DND-41 (cell line): ENCODE measurements around the gene ZNF789.
A peak's percentile ranks its signal among the peaks of the same experiment; 100 is the strongest.

Experiments used
- ATAC-seq: fragments of 200-7000 bp; cut with Tn5 transposase; 3 replicates; pipeline ENCODE4 v1.9.1; 2021; ENCODE audit warnings: low read depth; ENCODE audit not compliant: insufficient read depth
- DNase-seq: peaks from one replicate; pipeline ENCODE4 v3.0.0-alpha.2; 2020
- H2AFZ ChIP-seq: 2 replicates; pipeline ENCODE4 v1.6.0; 2012; ENCODE audit warnings: low read depth, low read length
- H3K27ac ChIP-seq: 2 replicates; pipeline ENCODE4 v1.5.1; 2012; ENCODE audit warnings: low read length, inconsistent platforms
- H3K27me3 ChIP-seq: fragments of 200-600 bp; sonication (generic); 2 replicates; pipeline ENCODE4 v1.6.0; 2012; ENCODE audit warnings: low read length, mild to moderate bottlenecking, inconsistent platforms; ENCODE audit not compliant: insufficient read depth, poor library complexity
- H3K36me3 ChIP-seq: 2 replicates; pipeline ENCODE4 v1.5.1; 2012; ENCODE audit warnings: low read length, inconsistent platforms; ENCODE audit not compliant: insufficient read depth
- H3K4me1 ChIP-seq: 2 replicates; pipeline ENCODE4 v1.5.1; 2012; ENCODE audit warnings: mild to moderate bottlenecking, low read length; ENCODE audit not compliant: insufficient read depth
- H3K4me2 ChIP-seq: 2 replicates; pipeline ENCODE4 v1.6.0; 2012; ENCODE audit warnings: mild to moderate bottlenecking, moderate library complexity, low read length, inconsistent platforms; ENCODE audit not compliant: insufficient read depth
- H3K4me3 ChIP-seq, 2 experiments: fragments of 200-600 bp in 1 of 2; shearing (Covaris generic) in 1 of 2; 2 replicates each; pipeline ENCODE4 v1.5.1; 2012 to 2016; ENCODE audit warnings: inconsistent platforms in 2 of 2, low read length in 2 of 2, mild to moderate bottlenecking in 2 of 2, low read depth in 1 of 2, moderate library complexity in 1 of 2
- H3K79me2 ChIP-seq: 2 replicates; pipeline ENCODE4 v1.6.0; 2012; ENCODE audit warnings: low read length, inconsistent platforms; ENCODE audit not compliant: insufficient read depth
- H3K9ac ChIP-seq: 2 replicates; pipeline ENCODE4 v1.6.0; 2012; ENCODE audit warnings: low read depth, mild to moderate bottlenecking, inconsistent platforms, low read length, moderate library complexity
- H3K9me3 ChIP-seq: 2 replicates; pipeline ENCODE4 v1.5.1; 2012; ENCODE audit warnings: low read length, moderate library complexity, mild to moderate bottlenecking, inconsistent platforms; ENCODE audit not compliant: insufficient read depth, severe bottlenecking
- H4K20me1 ChIP-seq: 2 replicates; pipeline ENCODE4 v1.6.0; 2012; ENCODE audit warnings: low read length; ENCODE audit not compliant: insufficient read depth
- EZH2 ChIP-seq: IDR thresholded peaks from 3 replicates; pipeline ENCODE4 v1.6.1; 2012; ENCODE audit warnings: borderline replicate concordance, low read depth, mild to moderate bottlenecking, moderate library complexity, low read length, inconsistent platforms; ENCODE audit not compliant: severe bottlenecking
- TF ChIP-seq, protein P1 (sequence below): IDR thresholded peaks from 2 replicates; pipeline ENCODE4 v1.5.1; 2012; ENCODE audit warnings: borderline replicate concordance, low read length, moderate library complexity, mild to moderate bottlenecking; ENCODE audit not compliant: poor library complexity, severe bottlenecking; ENCODE audit errors: extremely low read depth

Gene ZNF789

DNA sequence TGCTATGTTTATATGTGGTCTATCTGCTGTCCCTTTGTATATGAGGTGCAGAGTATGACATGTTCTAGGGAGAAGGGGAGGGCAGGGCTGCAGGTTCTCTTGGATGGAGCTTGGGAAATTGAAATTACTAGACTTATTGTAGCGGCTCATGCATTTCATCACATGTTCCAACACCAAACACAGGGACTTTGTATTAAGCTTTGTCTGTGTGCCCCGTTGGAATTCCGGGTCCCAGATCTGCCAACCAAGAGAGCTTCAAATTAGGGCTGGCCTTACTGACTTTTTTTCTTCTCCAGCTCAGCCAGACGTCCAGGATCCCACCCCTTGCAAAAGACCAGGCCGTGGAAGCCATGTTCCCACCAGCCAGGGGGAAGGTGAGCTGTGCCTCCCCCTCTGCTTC, 3.4 kb downstream of the ZNF789 start:
- Histone ChIP-seq H4K20me1 (peaks cover 16% of the 10 kb centered on the region; the same call in 1 of the 2 replicates), H3K9ac (0 out of 2 replicates have a peak overlapping the region, but pooled peaks have one; percentile 18), H2AFZ (no peak overlapping the region), H3K4me2 (peak overlapping the region; percentile 24; the same call in 1 of the 2 replicates), H3K27ac (no peak overlapping the region), H3K79me2 (peaks cover 76% of the 10 kb centered on the region), H3K27me3 (no peaks in the 10 kb centered on the region), H3K9me3 (no peaks in the 10 kb centered on the region), H3K4me3 (no peak overlapping the region), H3K36me3 (peaks cover 55% of the 10 kb centered on the region), H3K4me1 (peaks cover 29% of the 10 kb centered on the region)
- ATAC-seq (no peak), DNase-seq (no peak)
- no peak for TF ChIP-seq EZH2
- TF ChIP-seq, protein P1, sequence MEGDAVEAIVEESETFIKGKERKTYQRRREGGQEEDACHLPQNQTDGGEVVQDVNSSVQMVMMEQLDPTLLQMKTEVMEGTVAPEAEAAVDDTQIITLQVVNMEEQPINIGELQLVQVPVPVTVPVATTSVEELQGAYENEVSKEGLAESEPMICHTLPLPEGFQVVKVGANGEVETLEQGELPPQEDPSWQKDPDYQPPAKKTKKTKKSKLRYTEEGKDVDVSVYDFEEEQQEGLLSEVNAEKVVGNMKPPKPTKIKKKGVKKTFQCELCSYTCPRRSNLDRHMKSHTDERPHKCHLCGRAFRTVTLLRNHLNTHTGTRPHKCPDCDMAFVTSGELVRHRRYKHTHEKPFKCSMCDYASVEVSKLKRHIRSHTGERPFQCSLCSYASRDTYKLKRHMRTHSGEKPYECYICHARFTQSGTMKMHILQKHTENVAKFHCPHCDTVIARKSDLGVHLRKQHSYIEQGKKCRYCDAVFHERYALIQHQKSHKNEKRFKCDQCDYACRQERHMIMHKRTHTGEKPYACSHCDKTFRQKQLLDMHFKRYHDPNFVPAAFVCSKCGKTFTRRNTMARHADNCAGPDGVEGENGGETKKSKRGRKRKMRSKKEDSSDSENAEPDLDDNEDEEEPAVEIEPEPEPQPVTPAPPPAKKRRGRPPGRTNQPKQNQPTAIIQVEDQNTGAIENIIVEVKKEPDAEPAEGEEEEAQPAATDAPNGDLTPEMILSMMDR = no peak

DNA sequence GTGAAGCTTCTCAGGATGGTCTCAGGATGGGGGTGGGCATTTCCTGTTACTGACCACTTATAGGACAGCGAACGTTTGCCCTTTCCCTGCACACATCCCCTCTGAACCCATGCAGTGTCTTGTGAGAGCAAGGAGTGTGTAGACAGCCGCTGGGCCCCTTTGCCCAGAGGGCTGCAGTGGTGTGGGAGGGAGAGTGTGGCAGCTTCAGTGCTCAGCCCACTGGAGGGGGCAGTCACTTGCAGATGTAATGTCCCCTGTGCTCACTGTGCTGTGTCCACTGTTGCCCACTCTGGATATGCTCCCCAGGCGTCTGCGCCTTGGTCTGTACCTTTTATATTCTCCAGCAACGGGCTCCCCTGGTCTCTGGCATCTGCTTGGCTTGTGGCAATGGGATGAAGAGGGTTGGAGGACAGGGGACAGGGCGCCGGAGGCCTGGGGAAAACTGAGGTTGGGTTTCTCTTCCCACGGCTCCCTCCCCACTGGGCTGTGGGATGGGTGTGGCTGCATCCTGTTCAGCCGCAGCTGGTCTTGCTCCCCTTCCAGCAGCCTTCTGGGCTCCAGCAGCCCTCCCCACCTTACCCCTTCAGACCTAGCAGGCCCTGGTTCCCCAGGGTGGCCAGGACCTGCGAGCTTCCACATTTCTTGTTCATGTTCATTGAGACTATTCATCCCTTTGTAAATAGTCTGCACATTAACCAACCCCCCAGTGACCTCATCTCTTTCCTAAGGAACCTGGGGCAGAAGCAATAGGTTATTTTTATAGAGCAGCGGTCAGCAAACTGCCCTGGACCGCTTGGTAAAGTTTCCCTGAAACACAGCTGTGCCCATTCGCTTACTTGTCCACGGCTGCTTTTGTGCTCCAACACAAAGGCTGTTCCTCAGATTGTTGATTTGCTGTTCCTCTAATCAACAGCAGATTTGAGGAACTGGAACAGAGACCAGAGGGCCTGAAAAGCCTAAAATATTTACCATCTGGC, 6.1 kb downstream of the ZNF789 start:
- Histone ChIP-seq H3K27ac (no peak overlapping the region), H3K27me3 (no peaks in the 10 kb centered on the region), H3K79me2 (peaks cover 65% of the 10 kb centered on the region), H3K9me3 (no peaks in the 10 kb centered on the region), H2AFZ (no peak overlapping the region), H4K20me1 (peaks cover 16% of the 10 kb centered on the region; the same call in 1 of the 2 replicates), H3K4me2 (no peak overlapping the region), H3K9ac (no peak overlapping the region), H3K4me1 (peaks cover 17% of the 10 kb centered on the region), H3K36me3 (peaks cover 75% of the 10 kb centered on the region), H3K4me3 (no peak overlapping the region)
- DNase-seq (no peak), ATAC-seq (0 out of 3 replicates have a peak, but pooled peaks have one; percentile 23)
- TF ChIP-seq EZH2 = no peak
- TF ChIP-seq, protein P1 = no peak

DNA sequence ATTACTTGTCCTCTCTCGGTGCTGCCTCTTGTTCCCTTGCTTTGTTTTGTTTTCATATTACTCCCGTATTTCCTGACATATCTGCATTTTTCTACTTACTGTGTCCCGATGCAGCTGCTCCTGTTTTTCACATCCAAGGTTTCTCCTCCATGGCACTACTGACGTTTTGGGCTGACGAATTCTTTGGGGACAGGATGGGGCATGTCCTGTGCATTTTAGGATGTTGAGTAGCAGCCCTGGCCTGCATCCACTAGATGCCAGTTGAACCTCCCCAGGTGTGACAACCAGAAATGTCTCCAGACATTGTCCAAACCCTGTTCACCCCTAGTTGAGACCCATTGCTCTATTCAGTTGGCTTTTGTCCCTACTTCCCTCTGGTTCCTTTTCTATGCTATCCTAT, 12.4 kb downstream of the ZNF789 start:
- Histone ChIP-seq H3K27ac (no peak overlapping the region), H3K27me3 (no peaks in the 10 kb centered on the region), H3K4me3 (no peak overlapping the region), H3K36me3 (peaks cover 47% of the 10 kb centered on the region), H3K4me1 (no peaks in the 10 kb centered on the region), H2AFZ (no peak overlapping the region), H3K9me3 (no peaks in the 10 kb centered on the region), H3K4me2 (no peak overlapping the region), H4K20me1 (peaks cover 6% of the 10 kb centered on the region; the same call in 1 of the 2 replicates), H3K79me2 (peaks cover 17% of the 10 kb centered on the region), H3K9ac (no peak overlapping the region)
- DNase-seq (no peak), ATAC-seq (no peak)
- TF ChIP-seq, protein P1 = no peak
- TF ChIP-seq EZH2 = no peak
